DND-41 (cell line): ENCODE results near the gene CHMP5.

Experiments used
- CTCF ChIP-seq: IDR thresholded peaks from 2 replicates; pipeline ENCODE4 v1.5.1; 2012; ENCODE audit warnings: borderline replicate concordance, low read length, moderate library complexity, mild to moderate bottlenecking; ENCODE audit not compliant: poor library complexity, severe bottlenecking; ENCODE audit errors: extremely low read depth
- EZH2 ChIP-seq: IDR thresholded peaks from 3 replicates; pipeline ENCODE4 v1.6.1; 2012; ENCODE audit warnings: borderline replicate concordance, low read depth, mild to moderate bottlenecking, moderate library complexity, low read length, inconsistent platforms; ENCODE audit not compliant: severe bottlenecking

GRCh38 chr9:33260372-33260771 lies 4.5 kb upstream of the CHMP5 start:
- TF ChIP-seq CTCF (no peak), EZH2 (no peak)
